Measurements from ENCODE around the gene DOLPP1. TPM values are rescaled to one million over a fixed set of nuclear protein-coding genes. Genes with fewer than 3 reads are reported as not detected.

Gene DOLPP1
- total and polyA plus RNA-seq, 2 of the 13 experiments (the other 11 are each of a cell fraction or from before 2014, with no cell fraction given): 21.0 to 34.1 TPM

DNA sequence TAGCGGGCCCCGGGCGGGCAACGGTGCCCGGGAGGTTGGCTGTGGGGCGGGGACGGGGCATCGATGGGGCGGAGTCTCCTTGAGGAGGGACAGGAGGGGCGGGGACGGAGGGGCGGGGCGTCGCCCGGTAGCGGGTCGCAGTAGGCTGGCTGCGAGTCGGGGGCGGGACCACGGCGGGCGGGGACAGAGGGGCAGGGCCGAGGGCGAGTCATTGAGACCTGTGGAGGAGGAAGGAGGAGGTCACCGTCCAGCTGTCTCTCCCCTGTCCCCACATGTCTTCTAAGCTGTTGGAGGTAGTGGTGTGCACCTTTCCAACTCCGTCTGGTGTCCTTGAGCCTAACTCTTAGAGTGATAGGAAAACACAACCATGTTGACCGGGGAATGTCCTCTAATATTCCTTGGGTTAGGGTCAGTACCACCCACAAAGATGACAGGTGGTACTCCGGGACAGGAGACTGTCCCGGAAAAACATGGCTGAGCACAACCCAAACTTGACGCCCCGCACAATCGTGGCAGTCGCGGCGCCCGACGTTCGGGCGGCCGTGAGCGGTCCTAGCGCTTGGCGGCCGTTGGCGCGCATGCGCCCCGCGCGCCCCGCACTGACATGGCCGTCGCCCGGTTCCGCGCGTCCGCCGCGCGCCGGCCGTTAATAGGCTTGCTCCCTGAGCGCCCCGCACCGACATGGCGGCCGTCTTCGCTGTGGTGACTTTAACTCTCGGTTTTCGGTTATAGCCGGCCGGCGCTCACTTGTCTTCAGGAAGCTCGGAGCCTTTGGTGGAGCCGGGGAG, 30.0 kb downstream of the DOLPP1 start, which contains the start of the genes CRAT and PTPA (continued):
- TF ChIP-seq YY1 (IDR thresholded peaks at IDR 0.05; ENCODE audit: insufficient read depth, insufficient replicate concordance, low read depth, low read length) (peak; percentile 99), ZNF382 (CRISPR knock-in tag; IDR thresholded peaks at IDR 0.05; ENCODE audit: borderline replicate concordance) (no peak), FLYWCH1 (CRISPR knock-in tag; IDR thresholded peaks at IDR 0.05) (no peak), NCOA1 (CRISPR knock-in tag; IDR thresholded peaks at IDR 0.05) (0 out of 2 replicates have a peak, but pooled peaks have one; percentile 52), SP4 (CRISPR knock-in tag; IDR thresholded peaks at IDR 0.05) (peak; percentile 85), RAD51 (IDR thresholded peaks at IDR 0.05; ENCODE audit: borderline replicate concordance) (no peak), KIAA2018 (CRISPR knock-in tag; IDR thresholded peaks at IDR 0.05; ENCODE audit: borderline replicate concordance) (no peak), ZNF773 (CRISPR knock-in tag; IDR thresholded peaks at IDR 0.05; ENCODE audit: borderline replicate concordance) (peak; percentile 43; the same call in 1 of the 2 replicates), HNF4G (IDR thresholded peaks at IDR 0.05; ENCODE audit: borderline replicate concordance, low read depth, low read length) (0 out of 2 replicates have a peak, but pooled peaks have one; percentile 19), HNF4G (CRISPR knock-in tag; IDR thresholded peaks at IDR 0.05; ENCODE audit: borderline replicate concordance, low read depth) (0 out of 2 replicates have a peak, but pooled peaks have one; percentile 4), ZSCAN5A (CRISPR knock-in tag; IDR thresholded peaks at IDR 0.05; ENCODE audit: borderline replicate concordance) (peak; percentile 40; the same call in 1 of the 2 replicates), KLF15 (CRISPR knock-in tag; IDR thresholded peaks at IDR 0.05; ENCODE audit: borderline replicate concordance) (no peak), ZNF556 (CRISPR knock-in tag; IDR thresholded peaks at IDR 0.05; ENCODE audit: borderline replicate concordance) (no peak; the same call in 1 of the 2 replicates)
- TF ChIP-seq, protein P1, sequence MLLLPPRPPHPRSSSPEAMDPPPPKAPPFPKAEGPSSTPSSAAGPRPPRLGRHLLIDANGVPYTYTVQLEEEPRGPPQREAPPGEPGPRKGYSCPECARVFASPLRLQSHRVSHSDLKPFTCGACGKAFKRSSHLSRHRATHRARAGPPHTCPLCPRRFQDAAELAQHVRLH (CRISPR knock-in tag; IDR thresholded peaks at IDR 0.05; ENCODE audit: borderline replicate concordance, low read depth): peak; percentile 66; the same call in 1 of the 2 replicates
- TF ChIP-seq, protein P2, sequence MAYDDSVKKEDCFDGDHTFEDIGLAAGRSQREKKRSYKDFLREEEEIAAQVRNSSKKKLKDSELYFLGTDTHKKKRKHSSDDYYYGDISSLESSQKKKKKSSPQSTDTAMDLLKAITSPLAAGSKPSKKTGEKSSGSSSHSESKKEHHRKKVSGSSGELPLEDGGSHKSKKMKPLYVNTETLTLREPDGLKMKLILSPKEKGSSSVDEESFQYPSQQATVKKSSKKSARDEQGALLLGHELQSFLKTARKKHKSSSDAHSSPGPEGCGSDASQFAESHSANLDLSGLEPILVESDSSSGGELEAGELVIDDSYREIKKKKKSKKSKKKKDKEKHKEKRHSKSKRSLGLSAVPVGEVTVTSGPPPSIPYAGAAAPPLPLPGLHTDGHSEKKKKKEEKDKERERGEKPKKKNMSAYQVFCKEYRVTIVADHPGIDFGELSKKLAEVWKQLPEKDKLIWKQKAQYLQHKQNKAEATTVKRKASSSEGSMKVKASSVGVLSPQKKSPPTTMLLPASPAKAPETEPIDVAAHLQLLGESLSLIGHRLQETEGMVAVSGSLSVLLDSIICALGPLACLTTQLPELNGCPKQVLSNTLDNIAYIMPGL (CRISPR knock-in tag; IDR thresholded peaks at IDR 0.05; ENCODE audit: borderline replicate concordance in 1 of 2, low read depth in 1 of 2): peak in 1 of 2 experiments; percentile 64; a peak in 2 of 4 replicates

Measured in HepG2 (cell line).